Natural killer cell treated with Interleukin-12 subunit alpha and Interleukin-12 subunit beta and Interleukin-15 and Interleukin-18, amount 100 ng/mL, for 72 hours (primary cell): Measurements from ENCODE around the gene CACNB4. TPM values are rescaled to one million over a fixed set of nuclear protein-coding genes. Genes with fewer than 3 reads are reported as not detected.

Experiments
- ATAC-seq, 2 donors: fragments of 150-1000 bp; cut with Tn5 transposase in 1 of 2; sonication (Bioruptor Pico), chemical (Tn5 transposase) in 1 of 2; 2 replicates each; pipeline ENCODE4 v1.10.0; 2021
- DNase-seq: peaks from one replicate; pipeline ENCODE4 v3.0.0; 2022; ENCODE audit warnings: low spot score
- H3K27ac Mint-ChIP-seq, 2 donors: 1 replicate in 1 of 2; 2 replicates in 1 of 2; pipeline ENCODE4 v1.8.0; 2022; ENCODE audit warnings: mixed read lengths in 2 of 2, mild to moderate bottlenecking in 1 of 2, moderate library complexity in 1 of 2
- H3K27me3 Mint-ChIP-seq, 2 donors: 1 replicate in 1 of 2; 2 replicates in 1 of 2; pipeline ENCODE4 v1.8.0; 2022; ENCODE audit warnings: mixed read lengths in 2 of 2
- H3K36me3 Mint-ChIP-seq: one replicate; pipeline ENCODE4 v1.8.0; 2022; ENCODE audit warnings: mixed read lengths
- H3K4me1 Mint-ChIP-seq, 2 donors: 1 replicate in 1 of 2; 2 replicates in 1 of 2; pipeline ENCODE4 v1.8.0; 2022; ENCODE audit warnings: low read depth in 2 of 2, mixed read lengths in 2 of 2, mild to moderate bottlenecking in 1 of 2
- H3K4me3 Mint-ChIP-seq: one replicate; pipeline ENCODE4 v1.8.0; 2022; ENCODE audit warnings: mixed read lengths
- H3K9me3 Mint-ChIP-seq: 2 replicates; pipeline ENCODE4 v1.8.0; 2022; ENCODE audit warnings: mixed read lengths
- total RNA-seq, 2 donors: library from RNA; stranded (reverse); gene quantifications; one replicate each; pipeline ENCODE4 v1.2.3, GENCODE V29; 2022

CACNB4 gene
- total RNA-seq, 2 donors from 2014 or later = 0.40 to 0.64 TPM

GRCh38 chr2:151984424-151985083, 114.3 kb downstream of the CACNB4 start:
- H3K27me3 Mint-ChIP-seq = peaks cover 6 to 10% of the 10 kb centered on the region in 2 donors
- no peak overlapping the region for H3K27ac Mint-ChIP-seq
- no peak overlapping the region for H3K4me3 Mint-ChIP-seq
- DNase-seq = no peak
- no peaks in the 10 kb centered on the region for H3K4me1 Mint-ChIP-seq
- no peaks in the 10 kb centered on the region for H3K36me3 Mint-ChIP-seq
- no peaks in the 10 kb centered on the region for H3K9me3 Mint-ChIP-seq
- ATAC-seq = no peak

- Mint-ChIP-seq H3K36me3 (no peaks in the 10 kb centered on the region), H3K4me1 (no peaks in the 10 kb centered on the region), H3K27me3 (peaks cover 6 to 13% of the 10 kb centered on the region in 2 donors), H3K9me3 (no peaks in the 10 kb centered on the region), H3K4me3 (no peak overlapping the region), H3K27ac (no peak overlapping the region)
- DNase-seq = no peak
- no peak for ATAC-seq
Observed at GRCh38 chr2:151983221-151983620, 115.6 kb downstream of the CACNB4 start.

GRCh38 chr2:151981886-151982285, 117.0 kb downstream of the CACNB4 start:
- Mint-ChIP-seq H3K27ac (no peak overlapping the region), H3K27me3 (peaks cover 6 to 15% of the 10 kb centered on the region in 2 donors), H3K36me3 (no peaks in the 10 kb centered on the region), H3K4me3 (no peak overlapping the region), H3K4me1 (peaks cover 0 to 4% of the 10 kb centered on the region in 2 donors), H3K9me3 (no peaks in the 10 kb centered on the region)
- DNase-seq (no peak), ATAC-seq (no peak)

- DNase-seq (no peak), ATAC-seq (no peak)
- Mint-ChIP-seq H3K36me3 (no peaks in the 10 kb centered on the region), H3K4me1 (peaks cover 3 to 4% of the 10 kb centered on the region in 2 donors), H3K27ac (no peak overlapping the region), H3K4me3 (no peak overlapping the region), H3K27me3 (peaks cover 3 to 12% of the 10 kb centered on the region in 2 donors), H3K9me3 (no peaks in the 10 kb centered on the region)
Observed at GRCh38 chr2:151979694-151980093, 119.2 kb downstream of the CACNB4 start.

GRCh38 chr2:151978709-151979108, 120.1 kb downstream of the CACNB4 start:
- Mint-ChIP-seq H3K27me3 (peaks cover 0 to 10% of the 10 kb centered on the region in 2 donors), H3K27ac (no peak overlapping the region), H3K36me3 (no peaks in the 10 kb centered on the region), H3K9me3 (no peaks in the 10 kb centered on the region), H3K4me1 (peaks cover 3 to 4% of the 10 kb centered on the region in 2 donors), H3K4me3 (no peak overlapping the region)
- no peak for DNase-seq
- ATAC-seq = peak in 1 of 2 donors; percentile 41

- H3K4me1 Mint-ChIP-seq = peaks cover 3 to 4% of the 10 kb centered on the region in 2 donors
- no peak for ATAC-seq
- DNase-seq = no peak
Observed at GRCh38 chr2:151977631-151978030, 121.2 kb downstream of the CACNB4 start.

GRCh38 chr2:151976945-151977353, 121.9 kb downstream of the CACNB4 start:
- Mint-ChIP-seq H3K27me3 (peaks cover 0 to 10% of the 10 kb centered on the region in 2 donors), H3K4me1 (peaks cover 3 to 4% of the 10 kb centered on the region in 2 donors), H3K27ac (no peak overlapping the region), H3K9me3 (no peaks in the 10 kb centered on the region), H3K4me3 (no peak overlapping the region), H3K36me3 (no peaks in the 10 kb centered on the region)
- no peak for DNase-seq
- ATAC-seq = peak in 1 of 2 donors; percentile 58

More at GRCh38 chr2:151977631-151978030, 121.2 kb downstream of the CACNB4 start:
- Mint-ChIP-seq H3K27ac (no peak overlapping the region), H3K9me3 (no peaks in the 10 kb centered on the region), H3K27me3 (peaks cover 0 to 10% of the 10 kb centered on the region in 2 donors), H3K36me3 (no peaks in the 10 kb centered on the region), H3K4me3 (no peak overlapping the region)

GRCh38 chr2:151975460-151976414, 123.1 kb downstream of the CACNB4 start:
- ATAC-seq (no peak), DNase-seq (no peak)
- Mint-ChIP-seq H3K4me1 (peaks cover 3 to 4% of the 10 kb centered on the region in 2 donors), H3K27ac (no peak overlapping the region), H3K27me3 (peaks cover 0 to 7% of the 10 kb centered on the region in 2 donors), H3K36me3 (no peaks in the 10 kb centered on the region), H3K9me3 (no peaks in the 10 kb centered on the region), H3K4me3 (no peak overlapping the region)

GRCh38 chr2:151974988-151975387, 123.9 kb downstream of the CACNB4 start:
- Mint-ChIP-seq H3K4me1 (peaks cover 3 to 4% of the 10 kb centered on the region in 2 donors), H3K27ac (no peak overlapping the region), H3K4me3 (no peak overlapping the region), H3K9me3 (no peaks in the 10 kb centered on the region), H3K36me3 (no peaks in the 10 kb centered on the region), H3K27me3 (peaks cover 0 to 5% of the 10 kb centered on the region in 2 donors)
- no peak for DNase-seq
- ATAC-seq = no peak

- DNase-seq (no peak), ATAC-seq (no peak)
- Mint-ChIP-seq H3K9me3 (no peaks in the 10 kb centered on the region), H3K4me3 (no peak overlapping the region), H3K36me3 (no peaks in the 10 kb centered on the region), H3K27ac (no peak overlapping the region), H3K27me3 (peaks cover 0 to 3% of the 10 kb centered on the region in 2 donors), H3K4me1 (peaks cover 3 to 4% of the 10 kb centered on the region in 2 donors)
Observed at GRCh38 chr2:151973901-151974199, 125.0 kb downstream of the CACNB4 start.

GRCh38 chr2:151973013-151973900, 125.6 kb downstream of the CACNB4 start:
- DNase-seq = no peak
- Mint-ChIP-seq H3K4me3 (no peak overlapping the region), H3K36me3 (no peaks in the 10 kb centered on the region), H3K27me3 (peaks cover 0 to 3% of the 10 kb centered on the region in 2 donors), H3K9me3 (no peaks in the 10 kb centered on the region), H3K27ac (no peak overlapping the region), H3K4me1 (peaks cover 3 to 4% of the 10 kb centered on the region in 2 donors)
- no peak for ATAC-seq

GRCh38 chr2:151972241-151973012, 126.4 kb downstream of the CACNB4 start:
- Mint-ChIP-seq H3K4me3 (no peak overlapping the region), H3K36me3 (no peaks in the 10 kb centered on the region), H3K27ac (no peak overlapping the region), H3K9me3 (no peaks in the 10 kb centered on the region), H3K27me3 (peaks cover 0 to 4% of the 10 kb centered on the region in 2 donors), H3K4me1 (peaks cover 3% of the 10 kb centered on the region in 2 donors)
- ATAC-seq (no peak), DNase-seq (no peak)
